GM12878 (cell line): ENCODE results near the gene C1QL1. TPM values are rescaled to one million over a fixed set of nuclear protein-coding genes. Genes with fewer than 3 reads are reported as not detected.

ENCODE experiments used
- ATAC-seq: fragments of 200-7000 bp; cut with Tn5 transposase; 3 replicates; pipeline ENCODE4 v1.9.1; 2020; ENCODE audit warnings: mild to moderate bottlenecking, moderate library complexity
- BruUV-seq: library from RNA; stranded (reverse); fragments of 400-500 nt; replicated peaks from 2 replicates; lab custom pipeline; 2021; lab: Mats Ljungman, UMichigan
- CTCF ChIA-PET: fragments of 300-600 bp; sonication (Branson Sonifier 250); formaldehyde crosslinking; extraction: SDS; loops from one replicate; lab custom pipeline; 2021; ENCODE audit warnings: inconsistent platforms; lab: Yijun Ruan, JAX
- POLR2A ChIA-PET: fragments of 350-600 bp; formaldehyde crosslinking; extraction: SDS; loops from one replicate; lab custom pipeline; 2021; ENCODE audit warnings: inconsistent platforms; lab: Charles Lee
- RAD21 ChIA-PET: fragments of 300-600 bp; sonication (Branson Sonifier 250); formaldehyde crosslinking; loops from one replicate; lab custom pipeline; 2023; ENCODE audit warnings: antibody characterized with exemption; ENCODE audit not compliant: unreplicated experiment; lab: Charles Lee
- SMC1A ChIA-PET: fragments of 300-600 bp; sonication (Branson Sonifier 250); formaldehyde crosslinking; loops from one replicate; lab custom pipeline; 2023; ENCODE audit not compliant: unreplicated experiment, uncharacterized antibody; lab: Charles Lee
- DNase-seq: peaks from one replicate; pipeline ENCODE4 v3.0.0-alpha.2; 2011; ENCODE audit warnings: low read depth, low spot score
- FAIRE-seq: peaks from 3 replicates; lab custom pipeline; 2011; peaks lifted over from hg19 to GRCh38; lab: Jason Lieb, UNC
- H2AFZ ChIP-seq: 2 replicates; pipeline ENCODE4 v1.6.0; 2011; ENCODE audit warnings: low read depth, low read length, control low read depth; ENCODE audit not compliant: control insufficient read depth
- H3K27ac ChIP-seq: 2 replicates; pipeline ENCODE4 v1.5.1; 2011; ENCODE audit warnings: control low read depth; ENCODE audit not compliant: control insufficient read depth, insufficient read depth
- H3K27me3 ChIP-seq, 2 experiments: replicated peaks in 1 of 2; 2 replicates each; pipeline versions ENCODE4 v1.6.0 to v1.6.1; 2011; ENCODE audit warnings: low read length in 1 of 2; ENCODE audit not compliant: control insufficient read depth in 2 of 2, insufficient read depth in 2 of 2
- H3K36me3 ChIP-seq, 2 experiments: 2 replicates each; pipeline ENCODE4 v1.5.1; 2011; ENCODE audit warnings: low read length in 1 of 2; ENCODE audit not compliant: control insufficient read depth in 2 of 2, insufficient read depth in 2 of 2
- H3K4me1 ChIP-seq: 2 replicates; pipeline ENCODE4 v1.6.1; 2011; ENCODE audit warnings: mild to moderate bottlenecking, low read length, moderate library complexity, mixed read lengths; ENCODE audit not compliant: control insufficient read depth, insufficient read depth
- H3K4me2 ChIP-seq: 2 replicates; pipeline ENCODE4 v1.6.0; 2011; ENCODE audit warnings: control low read depth; ENCODE audit not compliant: control insufficient read depth, insufficient read depth
- H3K4me3 ChIP-seq: fragments of 200-600 bp; sonication (generic); 2 replicates; pipeline ENCODE4 v1.5.1; 2016
- H3K79me2 ChIP-seq: 2 replicates; pipeline ENCODE4 v1.6.0; 2011; ENCODE audit warnings: low read length; ENCODE audit not compliant: control insufficient read depth, insufficient read depth
- H3K9ac ChIP-seq: 2 replicates; pipeline ENCODE4 v1.8.0; 2011; ENCODE audit warnings: low read length, control low read depth, mixed read lengths; ENCODE audit not compliant: control insufficient read depth, insufficient read depth
- H3K9me3 ChIP-seq: replicated peaks from 3 replicates; pipeline ENCODE4 v1.5.1; 2011; ENCODE audit warnings: mild to moderate bottlenecking, low read length; ENCODE audit not compliant: control insufficient read depth, insufficient read depth
- H4K20me1 ChIP-seq: 2 replicates; pipeline ENCODE4 v1.6.0; 2011; ENCODE audit not compliant: control insufficient read depth, insufficient read depth
- ATF7 ChIP-seq: fragments of 450-650 bp; IDR thresholded peaks from 2 replicates; pipeline ENCODE4 v1.6.1; 2016; ENCODE audit warnings: low read depth, mild to moderate bottlenecking
- BCL11A ChIP-seq: IDR thresholded peaks from 2 replicates; pipeline ENCODE4 v1.6.1; 2011; ENCODE audit warnings: low read depth, low read length
- CBX3 ChIP-seq: fragments of 200-600 bp; sonication (generic); IDR thresholded peaks from 2 replicates; pipeline ENCODE4 v1.6.1; 2016; ENCODE audit warnings: low read depth, borderline replicate concordance
- CHD2 ChIP-seq: IDR thresholded peaks from 2 replicates; pipeline ENCODE4 v1.6.1; 2011; ENCODE audit warnings: low read depth, low read length, improper control_type of control experiment, borderline replicate concordance
- DPF2 ChIP-seq: fragments of 450-650 bp; IDR thresholded peaks from 2 replicates; pipeline ENCODE4 v1.6.1; 2017; ENCODE audit warnings: mild to moderate bottlenecking
- EED ChIP-seq: sonication (generic); IDR thresholded peaks from 2 replicates; pipeline ENCODE4 v1.6.1; 2016; ENCODE audit warnings: antibody characterized with exemption, low read depth
- FOS ChIP-seq: IDR thresholded peaks from 3 replicates; pipeline ENCODE4 v1.6.1; 2011; ENCODE audit warnings: borderline replicate concordance; ENCODE audit not compliant: insufficient read length; ENCODE audit errors: extremely low read depth
- FOXK2 ChIP-seq: fragments of 450-650 bp; IDR thresholded peaks from 2 replicates; pipeline ENCODE4 v1.6.1; 2017; ENCODE audit warnings: mild to moderate bottlenecking, moderate library complexity
- HDGF ChIP-seq: fragments of 450-650 bp; IDR thresholded peaks from 2 replicates; pipeline ENCODE4 v1.6.1; 2016; ENCODE audit warnings: antibody characterized with exemption
- POU2F2 ChIP-seq: IDR thresholded peaks from 3 replicates; pipeline ENCODE4 v1.6.1; 2011; ENCODE audit warnings: low read depth, mild to moderate bottlenecking, low read length, borderline replicate concordance
- RELA ChIP-seq: fragments of 450-650 bp; IDR thresholded peaks from 2 replicates; pipeline ENCODE4 v1.8.0; 2014; ENCODE audit warnings: borderline replicate concordance; ENCODE audit not compliant: partially characterized antibody
- ZNF207 ChIP-seq: fragments of 450-650 bp; IDR thresholded peaks from 2 replicates; pipeline ENCODE4 v1.6.1; 2014; ENCODE audit warnings: antibody characterized with exemption, mild to moderate bottlenecking, borderline replicate concordance
- ZNF24 ChIP-seq: fragments of 450-650 bp; IDR thresholded peaks from 2 replicates; pipeline ENCODE4 v1.6.1; 2017; ENCODE audit warnings: antibody characterized with exemption, mild to moderate bottlenecking
- ZNF274 ChIP-seq: IDR thresholded peaks from one replicate; pipeline ENCODE4 v1.8.0; 2011; ENCODE audit not compliant: insufficient read length, insufficient read depth
- ZNF622 ChIP-seq: fragments of 450-650 bp; IDR thresholded peaks from 2 replicates; pipeline ENCODE4 v1.6.1; 2017; ENCODE audit warnings: mild to moderate bottlenecking, inconsistent platforms
- WGBS: methylation state at CpG from one replicate; pipeline ENCODE4 v1.1.6; 2016; ENCODE audit warnings: low lambda C conversion rate; ENCODE audit not compliant: insufficient replicate concordance, insufficient coverage; ENCODE audit errors: missing lambda C conversion rate; 5-methylcytosine and 5-hydroxymethylcytosine counted together
- in situ Hi-C: fragments of 300-500 bp; cut with MboI; formaldehyde crosslinking; loops from 9 replicates; pipeline ENCODE4 v1.14.3; 2018; ENCODE audit warnings: mixed read lengths
- intact Hi-C: fragments of 100-400 bp; cut with micrococcal nuclease; formaldehyde crosslinking; loops from one replicate; pipeline ENCODE4 v1.14.2; 2022; ENCODE audit not compliant: unreplicated experiment
- polyA plus RNA-seq, 11 experiments: library from polyadenylated mRNA; depleted of rRNA in 4 of 11; unstranded in 6 of 11; stranded (reverse) in 5 of 11; fragments of >200 nt; fragmentation: Nextera tagmentation in 4 of 11; fragmentation: Illumina TruSeq in 1 of 11; extraction: Ambion mirVana in 4 of 11; extraction: Trizol in 1 of 11; gene quantifications; 1 replicate in 1 of 11; 2 replicates in 10 of 11; pipeline versions ENCODE4 v1.2.1 to v1.2.3, GENCODE V29; 2011 to 2016; ENCODE audit warnings: inconsistent platforms in 2 of 11, missing spikeins in 2 of 11, low read depth in 1 of 11
- total RNA-seq, 4 experiments: library from RNA; depleted of rRNA in 3 of 4; stranded (reverse); fragments of >200 nt in 3 of 4; fragmentation: Illumina TruSeq in 1 of 4; extraction: Trizol in 1 of 4; gene quantifications; 2 replicates each; pipeline versions ENCODE4 v1.2.1 to v1.2.3, GENCODE V29; 2013 to 2021
- TF ChIP-seq, protein P1 (sequence below): fragments of 450-650 bp; formaldehyde crosslinking; IDR thresholded peaks from 2 replicates; pipeline ENCODE4 v1.4.0; 2022; ENCODE audit warnings: mild to moderate bottlenecking, moderate library complexity
- TF ChIP-seq, protein P2 (sequence below): fragments of 450-650 bp; conservative IDR thresholded peaks from 2 replicates; pipeline ENCODE4 v1.6.1; 2017; ENCODE audit warnings: mild to moderate bottlenecking, moderate library complexity

The C1QL1 gene
- total and polyA plus RNA-seq, 10 of the 15 experiments (the other 5 are each of a cell fraction or from before 2014, with no cell fraction given) = not detected

DNA sequence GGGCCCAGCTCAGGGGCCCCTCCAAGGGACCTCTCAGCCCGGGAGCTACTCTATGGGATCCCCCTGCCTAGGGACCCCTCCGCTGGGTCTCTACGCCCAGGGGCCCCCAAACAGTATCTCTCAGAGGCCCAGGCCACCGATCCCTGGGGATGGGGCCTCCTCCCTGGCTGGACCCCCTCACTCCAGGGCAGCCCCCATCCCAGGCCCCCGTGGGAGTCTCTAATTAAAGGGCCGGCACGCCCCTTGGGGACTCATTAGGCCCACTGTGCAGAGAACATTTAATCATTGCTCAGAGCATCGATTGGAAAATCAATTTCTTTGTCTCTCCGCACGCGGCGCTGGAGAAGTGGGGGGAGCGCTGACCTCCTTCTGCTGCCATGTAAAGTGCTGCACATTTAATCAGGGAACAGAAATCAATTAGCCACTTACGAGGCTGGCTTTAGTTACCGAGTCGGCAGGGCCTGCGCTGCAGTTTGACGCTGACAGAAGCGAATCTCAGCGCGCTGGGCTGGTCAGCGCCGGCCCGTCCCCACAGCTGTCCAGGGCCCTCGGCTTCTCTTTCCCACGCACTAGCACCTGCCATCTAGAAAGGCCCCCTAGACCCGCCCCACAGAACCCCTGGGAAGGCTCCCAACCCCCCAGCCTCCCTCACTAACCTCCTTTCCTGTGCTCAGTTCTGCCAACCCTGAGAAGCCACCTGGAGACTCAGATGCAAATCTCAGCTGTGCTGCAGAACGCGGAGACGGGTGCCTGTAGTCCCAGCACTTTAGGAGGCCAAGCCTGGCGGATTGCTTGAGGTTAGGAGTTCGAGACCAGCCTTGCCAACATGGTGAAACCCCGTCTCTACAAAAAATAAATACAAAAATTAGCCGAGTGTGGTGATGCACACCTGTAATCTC is 20.2 kb upstream of the C1QL1 start:
- ATAC-seq (no peak), DNase-seq (no peak), FAIRE-seq (no peak)
- H3K27ac ChIP-seq = no peak overlapping the region
- H3K79me2 ChIP-seq = no peaks in the 10 kb centered on the region
- peaks cover 17% of the 10 kb centered on the region for H3K4me1 ChIP-seq
- no peak overlapping the region for H3K4me3 ChIP-seq
- no peaks in the 10 kb centered on the region; the same call in 2 of the 3 replicates for H3K9me3 ChIP-seq
- no peaks in the 10 kb centered on the region for H4K20me1 ChIP-seq
- in situ Hi-C loops = no loop called here
- intact Hi-C loops = no loop called here
- ChIA-PET RAD21 (no interaction called here), POLR2A (no interaction called here), SMC1A (no interaction called here), CTCF (interaction anchor here (0.5 to 1.2 kb wide), 3 partner anchors 13 to 282 kb away, joined by 3 read pairs; no protein-coding TSS in a partner anchor)
- WGBS = 42% methylated on average over 29 of the region's 34 CpGs
- BruUV-seq = no TSS peak
- H2AFZ ChIP-seq = no peak overlapping the region
- H3K9ac ChIP-seq = no peak overlapping the region
- H3K4me2 ChIP-seq = no peak overlapping the region; the same call in 1 of the 2 replicates
- H3K27me3 ChIP-seq = peaks cover 0 to 2% of the 10 kb centered on the region in 2 experiments; a peak in 1 of 4 replicates
- no peaks in the 10 kb centered on the region for H3K36me3 ChIP-seq
- no peak for TF ChIP-seq FOXK2
- TF ChIP-seq HDGF = no peak
- TF ChIP-seq POU2F2 = no peak
- TF ChIP-seq, protein P1, sequence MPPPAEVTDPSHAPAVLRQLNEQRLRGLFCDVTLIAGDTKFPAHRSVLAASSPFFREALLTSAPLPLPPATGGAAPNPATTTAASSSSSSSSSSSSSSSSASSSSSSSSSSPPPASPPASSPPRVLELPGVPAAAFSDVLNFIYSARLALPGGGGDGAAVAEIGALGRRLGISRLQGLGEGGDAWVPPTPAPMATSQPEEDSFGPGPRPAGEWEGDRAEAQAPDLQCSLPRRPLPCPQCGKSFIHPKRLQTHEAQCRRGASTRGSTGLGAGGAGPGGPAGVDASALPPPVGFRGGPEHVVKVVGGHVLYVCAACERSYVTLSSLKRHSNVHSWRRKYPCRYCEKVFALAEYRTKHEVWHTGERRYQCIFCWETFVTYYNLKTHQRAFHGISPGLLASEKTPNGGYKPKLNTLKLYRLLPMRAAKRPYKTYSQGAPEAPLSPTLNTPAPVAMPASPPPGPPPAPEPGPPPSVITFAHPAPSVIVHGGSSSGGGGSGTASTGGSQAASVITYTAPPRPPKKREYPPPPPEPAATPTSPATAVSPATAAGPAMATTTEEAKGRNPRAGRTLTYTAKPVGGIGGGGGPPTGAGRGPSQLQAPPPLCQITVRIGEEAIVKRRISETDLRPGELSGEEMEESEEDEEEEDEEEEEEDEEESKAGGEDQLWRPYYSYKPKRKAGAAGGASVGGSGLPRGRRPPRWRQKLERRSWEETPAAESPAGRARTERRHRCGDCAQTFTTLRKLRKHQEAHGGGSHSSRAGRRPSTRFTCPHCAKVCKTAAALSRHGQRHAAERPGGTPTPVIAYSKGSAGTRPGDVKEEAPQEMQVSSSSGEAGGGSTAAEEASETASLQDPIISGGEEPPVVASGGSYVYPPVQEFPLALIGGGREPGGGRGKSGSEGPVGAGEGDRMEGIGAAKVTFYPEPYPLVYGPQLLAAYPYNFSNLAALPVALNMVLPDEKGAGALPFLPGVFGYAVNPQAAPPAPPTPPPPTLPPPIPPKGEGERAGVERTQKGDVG (CRISPR knock-in tag) = no peak
- no peak for TF ChIP-seq FOS
- no peak for TF ChIP-seq ZNF622
- no peak for TF ChIP-seq CBX3
- TF ChIP-seq ZNF24 = no peak
- TF ChIP-seq ZNF207 = no peak
- TF ChIP-seq CHD2 = no peak
- TF ChIP-seq BCL11A = no peak
- TF ChIP-seq ZNF274 = no peak
- TF ChIP-seq RELA = no peak
- no peak for TF ChIP-seq DPF2
- no peak for TF ChIP-seq EED
- no peak for TF ChIP-seq ATF7
- TF ChIP-seq, protein P2, sequence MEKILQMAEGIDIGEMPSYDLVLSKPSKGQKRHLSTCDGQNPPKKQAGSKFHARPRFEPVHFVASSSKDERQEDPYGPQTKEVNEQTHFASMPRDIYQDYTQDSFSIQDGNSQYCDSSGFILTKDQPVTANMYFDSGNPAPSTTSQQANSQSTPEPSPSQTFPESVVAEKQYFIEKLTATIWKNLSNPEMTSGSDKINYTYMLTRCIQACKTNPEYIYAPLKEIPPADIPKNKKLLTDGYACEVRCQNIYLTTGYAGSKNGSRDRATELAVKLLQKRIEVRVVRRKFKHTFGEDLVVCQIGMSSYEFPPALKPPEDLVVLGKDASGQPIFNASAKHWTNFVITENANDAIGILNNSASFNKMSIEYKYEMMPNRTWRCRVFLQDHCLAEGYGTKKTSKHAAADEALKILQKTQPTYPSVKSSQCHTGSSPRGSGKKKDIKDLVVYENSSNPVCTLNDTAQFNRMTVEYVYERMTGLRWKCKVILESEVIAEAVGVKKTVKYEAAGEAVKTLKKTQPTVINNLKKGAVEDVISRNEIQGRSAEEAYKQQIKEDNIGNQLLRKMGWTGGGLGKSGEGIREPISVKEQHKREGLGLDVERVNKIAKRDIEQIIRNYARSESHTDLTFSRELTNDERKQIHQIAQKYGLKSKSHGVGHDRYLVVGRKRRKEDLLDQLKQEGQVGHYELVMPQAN = no peak
